Glutamatergic neuron (in vitro differentiated cells): ENCODE results near the gene CEP112. TPM values are rescaled to one million over a fixed set of nuclear protein-coding genes. Genes with fewer than 3 reads are reported as not detected.

ENCODE experiments used
- DNase-seq: peaks from one replicate; pipeline ENCODE4 v3.0.0; 2022
- H3K27ac Mint-ChIP-seq: one replicate; pipeline ENCODE4 v1.8.0; 2020; ENCODE audit warnings: mild to moderate bottlenecking, mixed read lengths, inconsistent platforms; ENCODE audit not compliant: unreplicated experiment
- H3K27me3 Mint-ChIP-seq: one replicate; pipeline ENCODE4 v1.8.0; 2020; ENCODE audit warnings: mild to moderate bottlenecking, moderate library complexity, mixed read lengths, inconsistent platforms; ENCODE audit not compliant: unreplicated experiment
- H3K36me3 Mint-ChIP-seq: one replicate; pipeline ENCODE4 v1.8.0; 2020; ENCODE audit warnings: mild to moderate bottlenecking, mixed read lengths, inconsistent platforms; ENCODE audit not compliant: unreplicated experiment
- H3K4me1 Mint-ChIP-seq: one replicate; pipeline ENCODE4 v1.8.0; 2020; ENCODE audit warnings: mild to moderate bottlenecking, low read depth, mixed read lengths, inconsistent platforms; ENCODE audit not compliant: unreplicated experiment
- H3K4me3 Mint-ChIP-seq: one replicate; pipeline ENCODE4 v1.8.0; 2020; ENCODE audit warnings: mild to moderate bottlenecking, mixed read lengths, inconsistent platforms; ENCODE audit not compliant: unreplicated experiment
- H3K9me3 Mint-ChIP-seq: one replicate; pipeline ENCODE4 v1.8.0; 2020; ENCODE audit warnings: mild to moderate bottlenecking, moderate library complexity, mixed read lengths, inconsistent platforms; ENCODE audit not compliant: unreplicated experiment
- CTCF ChIP-seq: fragments of 200-600 bp; sonication (generic); IDR thresholded peaks from one replicate; pipeline ENCODE4 v1.5.0; 2021; ENCODE audit not compliant: partially characterized antibody, unreplicated experiment
- total RNA-seq: library from RNA; stranded (reverse); fragmentation: NEBNext Ultra II Directional; extraction: Animal tissue kit (Norgen Biotek cat#: 25700); gene quantifications from one replicate; pipeline ENCODE4 v1.2.1, GENCODE V29; 2021; ENCODE audit not compliant: unreplicated experiment

The CEP112 gene
- total RNA-seq, 1 donor from 2014 or later: 8.5 TPM

- Mint-ChIP-seq H3K9me3 (no peaks in the 10 kb centered on the region), H3K4me1 (no peaks in the 10 kb centered on the region), H3K27me3 (no peaks in the 10 kb centered on the region), H3K27ac (no peak overlapping the region), H3K4me3 (no peak overlapping the region), H3K36me3 (peaks cover 5% of the 10 kb centered on the region)
- no peak for DNase-seq
- TF ChIP-seq CTCF: no peak
Observed at GRCh38 chr17:65954148-65954449, 237.8 kb downstream of the CEP112 start.

- H3K4me3 Mint-ChIP-seq: no peak overlapping the region
- H3K36me3 Mint-ChIP-seq: peaks cover 5% of the 10 kb centered on the region
- TF ChIP-seq CTCF: no peak
- no peaks in the 10 kb centered on the region for H3K27me3 Mint-ChIP-seq
- H3K9me3 Mint-ChIP-seq: no peaks in the 10 kb centered on the region
- DNase-seq: no peak
- no peak overlapping the region for H3K27ac Mint-ChIP-seq
- no peaks in the 10 kb centered on the region for H3K4me1 Mint-ChIP-seq
Observed at GRCh38 chr17:65953316-65954147, 238.4 kb downstream of the CEP112 start.

GRCh38 chr17:65952586-65952985 is 239.3 kb downstream of the CEP112 start:
- TF ChIP-seq CTCF: no peak
- no peak overlapping the region for H3K27ac Mint-ChIP-seq

GRCh38 chr17:65952015-65952414 is 239.9 kb downstream of the CEP112 start:
- Mint-ChIP-seq H3K27ac (no peak overlapping the region), H3K9me3 (no peaks in the 10 kb centered on the region), H3K27me3 (no peaks in the 10 kb centered on the region), H3K36me3 (peaks cover 5% of the 10 kb centered on the region), H3K4me1 (no peaks in the 10 kb centered on the region), H3K4me3 (no peak overlapping the region)
- no peak for TF ChIP-seq CTCF
- DNase-seq: no peak

More at GRCh38 chr17:65952586-65952985, 239.3 kb downstream of the CEP112 start:
- Mint-ChIP-seq H3K27me3 (no peaks in the 10 kb centered on the region), H3K36me3 (peaks cover 5% of the 10 kb centered on the region), H3K4me3 (no peak overlapping the region), H3K4me1 (no peaks in the 10 kb centered on the region), H3K9me3 (no peaks in the 10 kb centered on the region)
- DNase-seq: no peak

GRCh38 chr17:65947831-65948230 is 244.1 kb downstream of the CEP112 start:
- no peak for DNase-seq
- H3K4me3 Mint-ChIP-seq: no peak overlapping the region
- TF ChIP-seq CTCF: no peak
- H3K36me3 Mint-ChIP-seq: peaks cover 2% of the 10 kb centered on the region
- H3K4me1 Mint-ChIP-seq: no peaks in the 10 kb centered on the region
- H3K9me3 Mint-ChIP-seq: no peaks in the 10 kb centered on the region
- no peak overlapping the region for H3K27ac Mint-ChIP-seq
- H3K27me3 Mint-ChIP-seq: peaks cover 1% of the 10 kb centered on the region
